ENCODE data around the gene SLC46A1.

DNA sequence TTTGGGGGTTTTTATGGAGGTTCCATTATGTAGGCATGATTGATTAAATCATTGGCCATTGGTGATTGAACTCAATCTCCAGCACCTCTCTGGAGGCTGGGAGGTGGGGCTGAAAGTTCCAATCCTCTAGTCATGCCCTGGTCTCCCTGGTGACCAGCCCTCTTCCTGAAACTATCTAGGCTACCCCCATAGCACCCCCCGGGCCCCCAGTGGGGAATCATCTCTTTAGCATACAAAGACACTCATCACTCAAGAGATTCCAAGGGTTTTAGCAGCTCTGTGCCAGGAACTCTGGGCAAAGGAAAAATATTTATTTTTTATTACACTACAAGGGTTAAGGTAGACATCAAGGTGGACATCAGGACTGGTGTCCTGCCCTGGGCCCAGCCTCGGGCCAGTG, 10.6 kb downstream of the SLC46A1 start:
- no peak for TF ChIP-seq EZH2 (IDR thresholded peaks at IDR 0.05; ENCODE audit: low read depth, low read length, severe bottlenecking)
- no peak for TF ChIP-seq SIN3A (conservative IDR thresholded peaks at IDR 0.05 in 1 of 2, IDR thresholded peaks at IDR 0.05 in 1 of 2; ENCODE audit: low read depth in 1 of 2, low read length in 2 of 2)
- TF ChIP-seq, protein P1, sequence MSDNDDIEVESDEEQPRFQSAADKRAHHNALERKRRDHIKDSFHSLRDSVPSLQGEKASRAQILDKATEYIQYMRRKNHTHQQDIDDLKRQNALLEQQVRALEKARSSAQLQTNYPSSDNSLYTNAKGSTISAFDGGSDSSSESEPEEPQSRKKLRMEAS (IDR thresholded peaks at IDR 0.05), result no peak
